ENCODE results near the gene ID1. TPM values are rescaled to one million over a fixed set of nuclear protein-coding genes. Genes with fewer than 3 reads are reported as not detected.

ID1 gene
- total RNA-seq, 1 experiment from 2014 or later = 1,479 TPM

- in situ Hi-C loops (cut with HindIII; ENCODE audit: low pct_unique_long_range_greater_than_20kb, low sequenced_read_pairs) = no loop called here
- no peak for DNase-seq (ENCODE audit: low read depth)
These were observed 49.4 kb downstream of the ID1 start for GRCh38 chr20:31654534-31654933.

Other genes starting within 250 kb of the ID1 start
- not detected in 2 replicates for gene DEFB118, start 236.7 kb upstream of the ID1 start, total RNA-seq (2014; rRNA removed; shearing (Covaris generic); ENCODE audit: low replicate concordance)
- not detected in 2 replicates for gene DEFB119, start 214.7 kb upstream of the ID1 start, total RNA-seq (2014; rRNA removed; shearing (Covaris generic); ENCODE audit: low replicate concordance)
- not detected in 2 replicates for gene DEFB121, start 199.1 kb upstream of the ID1 start, total RNA-seq (2014; rRNA removed; shearing (Covaris generic); ENCODE audit: low replicate concordance)
- gene DEFB123, start 164.7 kb upstream of the ID1 start, total RNA-seq (2014; rRNA removed; shearing (Covaris generic); ENCODE audit: low replicate concordance) = not detected in 2 replicates
- not detected in 2 replicates for gene DEFB124, start 130.2 kb upstream of the ID1 start, total RNA-seq (2014; rRNA removed; shearing (Covaris generic); ENCODE audit: low replicate concordance)
- gene REM1, start 130.0 kb upstream of the ID1 start, total RNA-seq (2014; rRNA removed; shearing (Covaris generic); ENCODE audit: low replicate concordance) = not detected in 2 replicates
- gene HM13, start 90.8 kb upstream of the ID1 start, total RNA-seq (2014; rRNA removed; shearing (Covaris generic); ENCODE audit: low replicate concordance) = 283 and 338 TPM in 2 replicates
- gene COX4I2, start 32.6 kb downstream of the ID1 start, total RNA-seq (2014; rRNA removed; shearing (Covaris generic); ENCODE audit: low replicate concordance) = not detected in 2 replicates
- gene BCL2L1, start 117.6 kb downstream of the ID1 start, total RNA-seq (2014; rRNA removed; shearing (Covaris generic); ENCODE audit: low replicate concordance) = 254 and 256 TPM in 2 replicates
- gene TPX2, start 134.0 kb downstream of the ID1 start, total RNA-seq (2014; rRNA removed; shearing (Covaris generic); ENCODE audit: low replicate concordance) = 143 and 164 TPM in 2 replicates
- gene MYLK2, start 214.1 kb downstream of the ID1 start, total RNA-seq (2014; rRNA removed; shearing (Covaris generic); ENCODE audit: low replicate concordance) = not detected in 2 replicates
- gene FOXS1, start 240.3 kb downstream of the ID1 start, total RNA-seq (2014; rRNA removed; shearing (Covaris generic); ENCODE audit: low replicate concordance) = not detected in 2 replicates